ENCODE measurements around the gene OR51E1.

Gene OR51E1

GRCh38 chr11:4671741-4672140, 28.0 kb downstream of the OR51E1 start:
- FAIRE-seq: no peak
- DNase-seq (ENCODE audit: insufficient read length, low spot score): no peak
- no peak for TF ChIP-seq CTCF (IDR thresholded peaks at IDR 0.05; ENCODE audit: insufficient read depth, missing control alignments)

GRCh38 chr11:4672470-4672869, 28.7 kb downstream of the OR51E1 start:
- TF ChIP-seq CTCF (IDR thresholded peaks at IDR 0.05; ENCODE audit: insufficient read depth, missing control alignments): no peak
- no peak for FAIRE-seq
- DNase-seq (ENCODE audit: insufficient read length, low spot score): no peak

GRCh38 chr11:4673781-4674180, 30.0 kb downstream of the OR51E1 start:
- TF ChIP-seq CTCF (IDR thresholded peaks at IDR 0.05; ENCODE audit: insufficient read depth, missing control alignments): no peak
- no peak for DNase-seq (ENCODE audit: insufficient read length, low spot score)
- FAIRE-seq: no peak

GRCh38 chr11:4677948-4678347, 34.2 kb downstream of the OR51E1 start:
- TF ChIP-seq CTCF (IDR thresholded peaks at IDR 0.05; ENCODE audit: insufficient read depth, missing control alignments): no peak
- no peak for DNase-seq (ENCODE audit: insufficient read length, low spot score)
- FAIRE-seq: no peak

- FAIRE-seq (no peak), DNase-seq (ENCODE audit: insufficient read length, low spot score) (no peak)
- TF ChIP-seq CTCF (IDR thresholded peaks at IDR 0.05; ENCODE audit: insufficient read depth, missing control alignments): no peak
Observed at GRCh38 chr11:4680341-4680740, 36.6 kb downstream of the OR51E1 start.

GRCh38 chr11:4682623-4683419, 39.0 kb downstream of the OR51E1 start:
- FAIRE-seq (no peak), DNase-seq (ENCODE audit: insufficient read length, low spot score) (no peak)
- TF ChIP-seq CTCF (IDR thresholded peaks at IDR 0.05; ENCODE audit: insufficient read depth, missing control alignments): no peak

GRCh38 chr11:4684631-4685285, 41.0 kb downstream of the OR51E1 start:
- FAIRE-seq (no peak), DNase-seq (ENCODE audit: insufficient read length, low spot score) (no peak)
- no peak for TF ChIP-seq CTCF (IDR thresholded peaks at IDR 0.05; ENCODE audit: insufficient read depth, missing control alignments)

Measured in D721Med (cell line).